SK-N-SH treated with all-trans-retinoic acid at 6 μM for 48 hours (cell line): Measurements from ENCODE around the gene CYP4V2.
A peak's percentile ranks its signal among the peaks of the same experiment; 100 is the strongest.

Experiments used
- ATAC-seq: fragments of 200-7000 bp; cut with Tn5 transposase; 3 replicates; pipeline ENCODE4 v1.9.1; 2020; ENCODE audit warnings: mild to moderate bottlenecking, moderate library complexity
- ARNTL ChIP-seq: fragments of 450-650 bp; formaldehyde crosslinking; IDR thresholded peaks from 2 replicates; pipeline ENCODE4 v1.5.0; 2020; ENCODE audit warnings: low read depth, mild to moderate bottlenecking, moderate library complexity, borderline replicate concordance
- BACH2 ChIP-seq: fragments of 250-450 bp; sonication (Bioruptor Pico); IDR thresholded peaks from 2 replicates; pipeline ENCODE4 v1.9.0; 2021; ENCODE audit warnings: mild to moderate bottlenecking, borderline replicate concordance
- CREB5 ChIP-seq: fragments of 250-450 bp; sonication (Bioruptor Pico); IDR thresholded peaks from 2 replicates; pipeline ENCODE4 v1.5.1; 2020; ENCODE audit warnings: low read depth, mild to moderate bottlenecking, moderate library complexity
- CSDC2 ChIP-seq: fragments of 250-450 bp; sonication (Bioruptor Pico); IDR thresholded peaks from 2 replicates; pipeline ENCODE4 v1.5.0; 2020; ENCODE audit warnings: mild to moderate bottlenecking, moderate library complexity
- CSRNP3 ChIP-seq: fragments of 250-450 bp; sonication (Bioruptor Pico); IDR thresholded peaks from 2 replicates; pipeline ENCODE4 v1.5.1; 2021; ENCODE audit warnings: mild to moderate bottlenecking, moderate library complexity
- ESRRG ChIP-seq: fragments of 250-450 bp; sonication (Bioruptor Pico); IDR thresholded peaks from 2 replicates; pipeline ENCODE4 v1.6.1; 2021; ENCODE audit warnings: mild to moderate bottlenecking
- ISL1 ChIP-seq: fragments of 250-450 bp; sonication (Bioruptor Pico); IDR thresholded peaks from 2 replicates; pipeline ENCODE4 v2.1.2; 2022; ENCODE audit warnings: mild to moderate bottlenecking, moderate library complexity
- PATZ1 ChIP-seq: fragments of 250-450 bp; sonication (Bioruptor Pico); IDR thresholded peaks from 2 replicates; pipeline ENCODE4 v1.8.0; 2020; ENCODE audit warnings: mild to moderate bottlenecking, moderate library complexity, borderline replicate concordance
- PPARA ChIP-seq: fragments of 250-450 bp; sonication (Bioruptor Pico); IDR thresholded peaks from 2 replicates; pipeline ENCODE4 v1.5.0; 2020; ENCODE audit warnings: mild to moderate bottlenecking, borderline replicate concordance
- RARB ChIP-seq: fragments of 250-450 bp; sonication (Bioruptor Pico); IDR thresholded peaks from 2 replicates; pipeline ENCODE4 v1.8.0; 2021; ENCODE audit warnings: mild to moderate bottlenecking, moderate library complexity
- SNAI2 ChIP-seq: fragments of 250-450 bp; sonication (Bioruptor Pico); IDR thresholded peaks from 2 replicates; pipeline ENCODE4 v1.5.0; 2020; ENCODE audit warnings: mild to moderate bottlenecking, moderate library complexity
- TCF4 ChIP-seq: fragments of 250-450 bp; sonication (Bioruptor Pico); IDR thresholded peaks from 2 replicates; pipeline ENCODE4 v1.8.0; 2021; ENCODE audit warnings: mild to moderate bottlenecking, moderate library complexity, borderline replicate concordance
- TOX ChIP-seq: fragments of 250-450 bp; sonication (Bioruptor Pico); IDR thresholded peaks from 2 replicates; pipeline ENCODE4 v1.8.0; 2021; ENCODE audit warnings: mild to moderate bottlenecking, moderate library complexity, borderline replicate concordance
- TSHZ2 ChIP-seq: fragments of 250-450 bp; sonication (Bioruptor Pico); IDR thresholded peaks from 2 replicates; pipeline ENCODE4 v1.5.0; 2020; ENCODE audit warnings: mild to moderate bottlenecking, moderate library complexity
- ZC3H10 ChIP-seq: fragments of 250-450 bp; sonication (Bioruptor Pico); IDR thresholded peaks from 2 replicates; pipeline ENCODE4 v1.5.1; 2021; ENCODE audit warnings: mild to moderate bottlenecking, moderate library complexity
- ZFP3 ChIP-seq: fragments of 250-450 bp; sonication (Bioruptor Pico); IDR thresholded peaks from 2 replicates; pipeline ENCODE4 v1.5.0; 2020; ENCODE audit warnings: mild to moderate bottlenecking, moderate library complexity
- ZFP30 ChIP-seq: fragments of 450-650 bp; formaldehyde crosslinking; IDR thresholded peaks from 2 replicates; pipeline ENCODE4 v1.5.0; 2022; ENCODE audit warnings: mild to moderate bottlenecking, moderate library complexity
- ZNF565 ChIP-seq: fragments of 450-650 bp; formaldehyde crosslinking; conservative IDR thresholded peaks from 2 replicates; pipeline ENCODE4 v1.5.0; 2020; ENCODE audit warnings: low read depth, mild to moderate bottlenecking, moderate library complexity
- ZNF70 ChIP-seq: fragments of 450-650 bp; formaldehyde crosslinking; IDR thresholded peaks from 2 replicates; pipeline ENCODE4 v1.5.0; 2020; ENCODE audit warnings: mild to moderate bottlenecking, moderate library complexity
- ZNF8 ChIP-seq: fragments of 450-650 bp; formaldehyde crosslinking; IDR thresholded peaks from 2 replicates; pipeline ENCODE4 v1.5.0; 2020; ENCODE audit warnings: mild to moderate bottlenecking, moderate library complexity

The CYP4V2 gene

GRCh38 chr4:186190581-186191199, 677 bp upstream of the CYP4V2 start:
- peak; percentile 67 for ATAC-seq
- no peak for TF ChIP-seq CREB5 (CRISPR knock-in tag)
- no peak for TF ChIP-seq ESRRG (CRISPR knock-in tag)
- no peak for TF ChIP-seq ARNTL
- TF ChIP-seq ZC3H10 (CRISPR knock-in tag): no peak
- no peak for TF ChIP-seq CSRNP3 (CRISPR knock-in tag)
- no peak for TF ChIP-seq TCF4
- no peak for TF ChIP-seq SNAI2 (CRISPR knock-in tag)
- TF ChIP-seq ZNF8 (CRISPR knock-in tag): no peak
- no peak for TF ChIP-seq ZFP3 (CRISPR knock-in tag)
- TF ChIP-seq PPARA (CRISPR knock-in tag): no peak

GRCh38 chr4:186192066-186192612, 772 bp downstream of the CYP4V2 start:
- peak; percentile 58 for ATAC-seq

GRCh38 chr4:186193851-186194250, 2.5 kb downstream of the CYP4V2 start:
- TF ChIP-seq RARB (CRISPR knock-in tag): no peak
- no peak for TF ChIP-seq TOX
- no peak for TF ChIP-seq TCF4
- ATAC-seq: no peak

More at GRCh38 chr4:186192066-186192612, 772 bp downstream of the CYP4V2 start:
- TF ChIP-seq ZFP3 (CRISPR knock-in tag) (peak; percentile 38; the same call in 1 of the 2 replicates), ISL1 (CRISPR knock-in tag) (no peak)

- ATAC-seq: no peak
- no peak for TF ChIP-seq ESRRG (CRISPR knock-in tag)
- TF ChIP-seq ZNF565 (CRISPR knock-in tag): no peak
- no peak for TF ChIP-seq PPARA (CRISPR knock-in tag)
- no peak for TF ChIP-seq TSHZ2 (CRISPR knock-in tag)
- no peak for TF ChIP-seq ZFP30 (CRISPR knock-in tag)
- TF ChIP-seq ISL1 (CRISPR knock-in tag): no peak
- TF ChIP-seq ZC3H10 (CRISPR knock-in tag): no peak
- TF ChIP-seq CSRNP3 (CRISPR knock-in tag): no peak
- no peak for TF ChIP-seq TCF4
- TF ChIP-seq ZNF8 (CRISPR knock-in tag): no peak
These were observed 4.7 kb downstream of the CYP4V2 start for GRCh38 chr4:186196063-186196462.

- ATAC-seq: no peak
- TF ChIP-seq TCF4 (no peak), PATZ1 (CRISPR knock-in tag) (no peak), ZNF70 (CRISPR knock-in tag) (no peak), BACH2 (no peak), CREB5 (CRISPR knock-in tag) (no peak), ZC3H10 (CRISPR knock-in tag) (no peak), CSDC2 (CRISPR knock-in tag) (no peak), TSHZ2 (CRISPR knock-in tag) (no peak), ZNF565 (CRISPR knock-in tag) (no peak), PPARA (CRISPR knock-in tag) (no peak), RARB (CRISPR knock-in tag) (no peak)
These were observed 9.1 kb downstream of the CYP4V2 start for GRCh38 chr4:186200516-186200915.
